Body of pancreas (tissue), 4 donors: ENCODE measurements around the gene DNAJC30.

Experiments
- CTCF ChIP-seq, 7 experiments: fragments of 450-650 bp in 4 of 7; fragments of 200-600 bp in 3 of 7; sonication (generic) in 3 of 7; IDR thresholded peaks; one replicate each; pipeline ENCODE4 v1.5.1; 2016 to 2019; ENCODE audit warnings: antibody characterized with exemption in 7 of 7
- POLR2A ChIP-seq, 3 donors: fragments of 450-650 bp; IDR thresholded peaks; one replicate each; pipeline ENCODE4 v1.6.1; 2016; ENCODE audit warnings: antibody characterized with exemption in 3 of 3, mild to moderate bottlenecking in 2 of 3

- TF ChIP-seq CTCF (IDR thresholded peaks at IDR 0.05): no peak
- TF ChIP-seq POLR2A (IDR thresholded peaks at IDR 0.05): no peak
Observed at GRCh38 chr7:73702665-73703064, 19.4 kb upstream of the DNAJC30 start.
